NCI-H1694 (cell line): ENCODE results near the gene TRIO.

Experiments
- DNase-seq: peaks from one replicate; lab custom pipeline; 2025; lab: John Stamatoyannopoulos, UW

The TRIO gene

DNA sequence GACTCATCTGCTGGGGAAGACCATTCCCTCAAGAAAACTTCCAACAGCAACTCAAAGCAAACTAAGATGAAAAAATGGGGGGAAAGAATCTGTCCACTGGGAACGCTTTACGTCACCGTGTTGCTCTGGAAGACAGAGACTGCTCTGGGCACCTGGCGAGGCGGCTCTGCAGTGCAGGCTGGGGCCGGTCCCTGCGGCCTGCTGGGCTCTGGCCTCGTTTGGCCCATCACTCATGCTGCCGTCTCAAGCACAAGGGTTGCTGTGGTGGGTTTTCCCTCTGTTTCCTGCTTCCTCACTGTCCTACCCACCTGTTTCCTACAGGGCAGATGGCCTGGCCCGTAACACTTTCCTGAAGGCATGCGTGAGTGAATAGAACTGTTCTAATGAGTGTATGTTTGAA lies 345.6 kb downstream of the TRIO start:
- no peak for DNase-seq

DNA sequence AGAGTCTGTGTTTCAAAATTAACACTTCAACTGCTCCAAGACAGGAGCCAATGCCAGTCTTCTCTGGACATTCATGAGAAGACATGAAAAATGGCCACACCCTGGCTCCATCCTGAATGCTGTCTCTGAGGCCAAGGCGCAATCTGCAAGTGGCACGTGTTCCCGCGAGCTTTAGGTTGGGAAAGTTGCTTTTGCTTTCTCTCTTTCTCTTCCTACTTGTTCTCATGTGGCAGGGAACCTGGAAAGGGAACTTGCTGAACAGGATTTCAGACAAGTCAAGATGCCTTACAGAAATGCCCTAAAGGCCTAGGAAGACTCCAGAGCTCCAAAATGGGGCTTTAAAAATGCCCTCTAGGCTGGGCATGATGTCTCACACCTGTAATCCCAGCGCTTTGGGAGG lies 346.5 kb downstream of the TRIO start:
- no peak for DNase-seq

- DNase-seq = no peak
Observed at GRCh38 chr5:14490309-14490711, 347.2 kb downstream of the TRIO start.

GRCh38 chr5:14491015-14491915 lies 348.1 kb downstream of the TRIO start:
- no peak for DNase-seq

DNA sequence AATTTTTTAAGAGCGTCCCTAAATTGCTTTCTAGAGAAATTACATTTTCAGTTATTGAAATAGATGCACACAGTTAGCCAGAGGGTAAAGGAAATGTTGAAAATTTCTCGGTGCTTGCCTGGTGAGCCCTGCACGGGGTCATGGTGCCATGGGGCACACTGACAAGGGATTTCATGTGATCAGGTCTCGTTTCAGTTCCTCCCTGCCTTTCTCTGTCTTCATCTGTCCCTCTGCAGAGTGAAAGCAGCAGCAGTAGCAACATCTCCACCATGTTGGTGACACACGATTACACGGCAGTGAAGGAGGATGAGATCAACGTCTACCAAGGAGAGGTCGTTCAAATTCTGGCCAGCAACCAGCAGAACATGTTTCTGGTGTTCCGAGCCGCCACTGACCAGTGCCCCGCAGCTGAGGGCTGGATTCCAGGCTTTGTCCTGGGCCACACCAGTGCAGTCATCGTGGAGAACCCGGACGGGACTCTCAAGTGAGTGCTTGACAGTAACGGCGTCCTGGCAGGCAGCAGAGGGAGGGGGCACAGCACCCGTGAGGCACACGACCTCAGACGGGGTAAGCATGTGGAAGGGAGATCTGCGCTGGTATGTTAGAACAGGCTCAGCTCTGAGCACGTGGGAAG lies 349.3 kb downstream of the TRIO start:
- DNase-seq = no peak

- DNase-seq = no peak
Observed at GRCh38 chr5:14495301-14495700, 352.2 kb downstream of the TRIO start.

DNA sequence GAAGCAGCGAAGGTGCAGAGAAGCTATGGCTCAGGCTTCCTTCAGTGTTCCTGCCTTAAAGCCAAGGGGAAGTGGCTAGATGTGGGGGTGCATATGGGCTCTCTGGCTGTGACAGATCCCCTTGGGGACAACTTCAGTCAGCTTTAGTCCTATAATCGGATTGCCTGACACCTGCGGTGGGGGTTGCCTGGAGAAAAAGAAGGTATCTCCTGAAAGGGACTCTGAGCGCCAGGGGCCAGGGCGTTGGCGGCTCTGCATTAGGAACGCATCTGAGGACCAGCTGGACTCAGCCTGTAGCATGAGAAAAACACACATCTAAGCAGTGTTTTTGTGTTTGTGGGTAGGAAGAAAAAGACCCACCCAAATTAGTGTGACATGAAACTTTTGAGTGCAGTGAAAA lies 354.2 kb downstream of the TRIO start:
- no peak for DNase-seq

- DNase-seq = no peak
Observed at GRCh38 chr5:14501353-14502293, 358.5 kb downstream of the TRIO start.

GRCh38 chr5:14502294-14502690 lies 359.1 kb downstream of the TRIO start:
- no peak for DNase-seq

DNA sequence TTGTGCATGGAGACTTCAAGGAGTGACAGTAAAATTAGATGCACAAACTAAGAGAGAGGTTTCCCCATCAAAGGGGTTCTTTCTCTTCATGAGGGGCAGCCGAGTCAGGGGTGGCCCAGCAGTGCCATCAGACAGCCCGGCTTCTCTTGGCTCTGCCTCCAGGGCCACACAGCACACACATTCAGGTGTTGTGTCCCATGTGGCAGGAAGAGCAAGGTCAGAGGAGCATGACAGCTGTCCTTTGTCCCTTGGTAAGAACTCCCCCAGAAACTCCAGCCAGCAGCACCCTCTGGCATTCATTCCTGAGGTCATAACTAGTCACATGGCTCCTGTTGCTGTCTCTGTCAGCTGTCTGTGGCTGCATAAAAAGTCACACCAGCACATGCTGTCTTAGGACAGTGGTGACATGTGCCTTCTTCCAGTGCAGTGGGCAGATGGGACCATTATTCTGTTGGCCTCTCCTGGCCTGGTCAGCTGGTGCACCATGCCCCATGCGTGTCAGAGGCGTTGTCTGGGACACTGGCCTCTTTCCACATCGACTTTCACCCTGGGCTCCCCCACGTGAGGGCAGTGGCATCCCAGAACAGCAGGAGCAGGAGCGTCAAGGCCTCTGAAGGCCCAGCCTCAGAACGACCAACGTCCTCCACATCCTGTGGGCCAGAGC lies 360.0 kb downstream of the TRIO start:
- no peak for DNase-seq

DNA sequence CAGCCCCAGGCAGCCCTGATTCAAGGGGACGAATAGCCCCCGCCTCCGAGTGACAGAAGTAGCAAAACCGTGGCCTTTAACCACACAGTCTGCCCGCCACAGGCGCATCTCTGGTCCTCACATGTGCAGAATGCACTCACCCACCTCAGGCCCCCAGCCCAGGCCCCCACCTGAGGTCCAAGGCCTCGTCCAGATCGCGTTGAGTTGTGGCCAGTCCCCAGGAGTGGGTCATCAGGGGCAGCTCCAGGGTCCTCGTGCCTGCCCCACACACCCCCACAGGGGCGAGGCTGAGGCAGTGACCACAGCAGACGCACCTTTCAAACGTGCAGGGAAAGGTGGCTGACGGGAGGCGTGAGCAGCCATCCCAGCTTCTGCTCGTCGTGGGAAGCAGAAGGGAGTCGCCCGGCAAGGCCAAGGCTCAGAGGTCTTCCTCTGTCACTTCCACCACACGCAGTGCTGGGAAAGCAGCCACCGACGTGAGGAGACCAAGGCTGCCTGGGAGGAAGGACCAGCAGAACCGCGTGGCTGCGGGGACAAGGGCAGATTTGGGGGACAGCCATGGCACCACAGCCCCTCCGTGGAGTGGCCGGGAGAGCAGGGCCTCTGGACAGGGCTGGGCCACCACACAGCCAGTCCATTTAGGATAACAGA lies 360.7 kb downstream of the TRIO start:
- DNase-seq = no peak

- DNase-seq = no peak
Observed at GRCh38 chr5:14504332-14504727, 361.2 kb downstream of the TRIO start.

DNA sequence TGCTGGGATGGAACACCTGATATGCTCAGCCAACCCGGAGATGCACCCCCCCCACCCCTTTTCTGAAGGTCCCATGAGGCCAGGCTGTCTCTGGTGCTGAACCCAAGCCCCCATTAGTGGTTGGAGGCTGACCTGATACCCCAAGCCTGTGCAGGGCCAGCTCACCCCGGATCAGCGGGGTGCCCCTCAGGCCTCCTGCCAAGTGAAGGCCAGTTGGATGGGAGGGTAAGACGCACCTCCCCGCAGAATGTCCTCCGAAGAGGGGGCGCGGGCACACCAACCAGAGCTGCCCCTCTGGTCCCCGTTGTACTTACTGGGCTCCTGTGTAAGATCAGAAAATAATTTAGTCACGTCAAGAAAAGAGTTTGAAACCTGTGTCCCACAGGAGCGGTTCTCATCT lies 361.7 kb downstream of the TRIO start:
- DNase-seq = no peak

DNA sequence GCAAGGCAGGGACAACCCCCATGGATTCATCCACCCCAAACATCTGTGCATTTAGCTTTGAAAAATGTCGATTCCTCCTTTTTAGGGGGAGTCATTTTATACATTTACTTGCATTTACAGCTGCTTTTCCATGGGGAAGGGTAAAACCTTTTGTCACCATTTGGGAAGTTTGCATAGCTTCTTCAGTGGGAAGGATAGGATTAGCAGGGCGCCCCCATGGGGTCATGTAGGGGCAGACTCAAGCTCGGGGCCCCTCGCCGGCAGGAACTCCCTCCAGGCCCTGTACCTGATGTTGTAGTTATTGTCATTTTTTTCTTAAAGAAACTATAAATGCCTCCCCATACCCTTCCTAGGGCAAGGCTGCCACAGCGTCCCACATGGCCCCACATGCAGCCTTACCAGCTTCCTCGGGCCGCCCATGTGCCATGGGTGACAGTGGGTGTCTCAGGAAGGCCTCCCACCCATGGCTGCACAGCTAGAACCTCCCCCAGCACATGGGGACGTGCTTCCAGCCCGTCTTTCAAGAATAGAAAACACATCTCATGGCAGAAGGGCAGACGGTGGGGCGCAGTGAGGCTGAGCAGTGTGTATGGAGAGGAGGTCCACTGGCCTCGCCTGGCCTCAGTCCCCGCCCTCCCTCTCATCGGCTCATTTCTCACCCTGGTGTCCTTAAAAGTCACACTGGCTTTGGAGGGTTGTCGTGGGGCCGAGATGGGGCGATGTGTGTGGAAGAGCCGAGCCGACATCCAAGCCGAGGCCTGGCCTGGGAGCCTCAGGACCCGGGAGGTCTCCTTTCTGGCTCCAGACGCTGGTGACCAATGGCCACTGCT lies 362.4 kb downstream of the TRIO start:
- DNase-seq = no peak

GRCh38 chr5:14506140-14506538 lies 363.0 kb downstream of the TRIO start:
- DNase-seq = no peak

GRCh38 chr5:14506661-14507060 lies 363.5 kb downstream of the TRIO start:
- no peak for DNase-seq

DNA sequence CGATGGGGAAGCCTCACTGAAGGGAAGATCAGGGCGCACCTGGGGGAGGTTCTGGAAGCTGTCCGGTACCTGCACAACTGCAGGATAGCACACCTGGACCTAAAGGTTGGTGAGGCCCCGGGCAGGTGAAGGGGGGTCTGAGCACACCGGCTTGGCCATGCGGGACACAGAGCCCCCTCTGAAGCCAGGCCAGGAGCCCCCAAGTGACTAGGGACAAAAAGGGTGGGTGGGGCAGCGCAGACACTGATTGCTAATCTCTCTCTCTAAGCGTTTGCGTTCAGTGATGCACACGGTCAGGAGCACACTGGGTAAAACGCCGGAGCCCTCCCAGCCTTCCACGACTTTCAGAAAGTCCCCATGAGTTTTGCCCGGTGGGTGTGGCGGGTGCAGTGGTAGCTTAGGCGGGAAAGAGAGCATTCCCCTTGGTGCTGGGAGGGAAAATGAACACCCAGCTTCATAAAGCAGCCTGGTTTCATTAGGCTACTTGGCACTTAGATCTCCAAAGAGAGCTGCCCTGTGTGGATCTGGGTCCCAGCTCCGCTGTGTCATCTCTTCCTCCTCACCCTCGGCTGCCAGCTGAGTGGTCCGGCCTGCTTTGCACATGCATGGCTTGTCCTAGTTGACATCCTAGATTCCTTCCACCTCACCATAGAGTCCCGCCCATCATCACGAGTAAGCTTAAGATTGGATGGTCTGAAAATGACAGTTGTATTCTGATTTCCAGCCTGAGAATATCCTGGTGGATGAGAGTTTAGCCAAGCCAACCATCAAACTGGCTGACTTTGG lies 364.2 kb downstream of the TRIO start:
- DNase-seq = no peak

DNA sequence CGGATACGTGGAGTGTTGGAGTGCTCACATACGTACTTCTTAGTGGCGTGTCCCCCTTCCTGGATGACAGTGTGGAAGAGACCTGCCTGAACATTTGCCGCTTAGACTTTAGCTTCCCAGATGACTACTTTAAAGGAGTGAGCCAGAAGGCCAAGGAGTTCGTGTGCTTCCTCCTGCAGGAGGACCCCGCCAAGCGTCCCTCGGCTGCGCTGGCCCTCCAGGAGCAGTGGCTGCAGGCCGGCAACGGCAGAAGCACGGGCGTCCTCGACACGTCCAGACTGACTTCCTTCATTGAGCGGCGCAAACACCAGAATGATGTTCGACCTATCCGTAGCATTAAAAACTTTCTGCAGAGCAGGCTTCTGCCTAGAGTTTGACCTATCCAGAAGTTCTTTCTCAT lies 364.9 kb downstream of the TRIO start:
- DNase-seq = no peak

DNA sequence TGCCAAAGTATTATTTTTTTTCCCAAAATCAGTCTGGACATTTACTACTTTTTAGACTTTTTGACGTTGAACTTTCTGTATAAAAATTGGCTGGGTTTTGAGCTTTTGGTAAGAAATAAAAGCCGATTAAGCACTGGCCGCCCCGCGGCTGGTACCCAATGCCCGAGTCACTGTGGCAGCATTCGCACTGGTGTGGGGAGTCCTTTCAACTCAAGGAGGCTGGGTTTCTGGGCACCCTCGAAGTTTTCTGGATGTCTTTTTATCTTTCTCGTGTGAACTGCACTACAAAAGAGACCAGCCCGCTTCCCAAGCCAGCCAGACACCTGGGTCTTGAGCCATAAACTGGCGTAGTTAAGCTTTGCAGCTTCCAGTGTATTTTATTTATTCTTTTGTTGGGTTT lies 366.4 kb downstream of the TRIO start:
- no peak for DNase-seq
